ENCODE measurements around the gene CELSR2. TPM values are rescaled to one million over a fixed set of nuclear protein-coding genes. Genes with fewer than 3 reads are reported as not detected.
A peak's percentile ranks its signal among the peaks of the same experiment; 100 is the strongest.

CELSR2 gene
- total RNA-seq, 2 donors from 2014 or later, result 4.2 to 6.1 TPM

- DNase-seq, result no peak
- intact Hi-C loops (cut with DNase I), result no loop called here
- Histone ChIP-seq H3K36me3 (no peaks in the 10 kb centered on the region), H3K9me3 (no peaks in the 10 kb centered on the region), H3K4me3 (no peak overlapping the region), H3K27ac (no peak overlapping the region), H3K9ac (ENCODE audit: low read depth in 2 of 2, low read length in 2 of 2) (no peak overlapping the region), H3K4me1 (peaks cover 15% of the 10 kb centered on the region), H3K27me3 (no peaks in the 10 kb centered on the region)
- TF ChIP-seq CTCF (IDR thresholded peaks at IDR 0.05), result no peak
These were observed 26.5 kb downstream of the CELSR2 start for GRCh38 chr1:109275706-109276345.

DNA sequence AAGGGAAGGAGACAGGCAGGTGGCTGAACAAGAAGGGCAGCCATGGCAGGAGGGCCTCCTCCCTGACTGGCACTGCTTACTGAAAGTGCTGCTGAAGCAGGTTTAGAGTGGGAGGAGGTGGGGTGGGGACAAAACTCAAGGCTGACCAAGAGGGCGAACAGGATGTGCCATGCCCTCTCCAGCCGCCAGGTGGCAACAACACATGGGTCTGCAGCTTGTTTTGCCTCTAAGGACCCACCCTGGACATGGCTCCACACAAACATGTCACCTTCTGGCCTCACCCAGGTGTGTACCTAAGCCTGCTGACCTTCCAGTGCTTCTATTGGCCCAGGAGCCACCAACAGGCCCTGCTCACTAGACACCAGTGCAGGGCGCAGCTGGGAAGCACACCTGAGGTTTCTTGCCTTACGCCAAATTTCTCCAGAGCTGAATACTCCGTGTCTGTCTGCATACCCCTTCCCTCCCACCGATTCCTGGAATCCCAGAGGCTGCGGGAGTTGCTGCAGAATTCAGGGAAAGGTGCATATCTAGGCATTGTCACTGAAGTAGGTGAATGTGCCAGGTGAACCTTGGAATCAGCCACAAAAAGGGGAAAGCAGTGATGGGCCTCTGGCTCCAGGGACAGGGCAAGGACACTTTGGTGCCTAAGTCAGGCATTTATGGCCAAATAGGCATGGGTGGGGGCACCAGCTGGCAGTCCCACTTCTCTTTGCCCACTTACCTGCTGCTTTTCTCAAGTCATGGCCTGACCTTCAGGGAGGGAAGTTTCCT lies 28.3 kb downstream of the CELSR2 start:
- intact Hi-C loops (cut with DNase I), result no loop called here
- Histone ChIP-seq H3K27ac (peak overlapping the region; percentile 44), H3K27me3 (no peaks in the 10 kb centered on the region), H3K9me3 (no peaks in the 10 kb centered on the region), H3K36me3 (no peaks in the 10 kb centered on the region), H3K9ac (ENCODE audit: low read depth in 2 of 2, low read length in 2 of 2) (peak overlapping the region in 1 of 2 donors; percentile 35), H3K4me1 (peaks cover 26% of the 10 kb centered on the region), H3K4me3 (no peak overlapping the region)
- peak; percentile 84 for TF ChIP-seq CTCF (IDR thresholded peaks at IDR 0.05)
- DNase-seq, result peak; percentile 94

GRCh38 chr1:109279615-109280278 lies 30.4 kb downstream of the CELSR2 start:
- no peak for TF ChIP-seq CTCF (IDR thresholded peaks at IDR 0.05)
- Histone ChIP-seq H3K36me3 (no peaks in the 10 kb centered on the region), H3K9ac (ENCODE audit: low read depth in 2 of 2, low read length in 2 of 2) (no peak overlapping the region), H3K4me3 (no peak overlapping the region), H3K4me1 (peaks cover 21% of the 10 kb centered on the region), H3K27ac (no peak overlapping the region), H3K27me3 (no peaks in the 10 kb centered on the region), H3K9me3 (no peaks in the 10 kb centered on the region)
- intact Hi-C loops (cut with DNase I), result loop anchor here (5.0 kb wide), 1 partner anchor 118 kb away; the partner anchor contains the start of gene SORT1
- no peak for DNase-seq

- H3K9ac ChIP-seq (ENCODE audit: low read depth in 2 of 2, low read length in 2 of 2), result no peak overlapping the region
- intact Hi-C loops (cut with DNase I), result loop anchor here (5.0 kb wide), 1 partner anchor 116 kb away; the partner anchor contains the start of gene SORT1
These were observed 31.5 kb downstream of the CELSR2 start for GRCh38 chr1:109280862-109281261.

More at GRCh38 chr1:109280862-109281261, 31.5 kb downstream of the CELSR2 start:
- no peaks in the 10 kb centered on the region for H3K9me3 ChIP-seq
- H3K4me3 ChIP-seq, result no peak overlapping the region
- no peak for DNase-seq
- no peaks in the 10 kb centered on the region for H3K36me3 ChIP-seq
- no peak for TF ChIP-seq CTCF (IDR thresholded peaks at IDR 0.05)
- H3K27ac ChIP-seq, result no peak overlapping the region
- H3K4me1 ChIP-seq, result peaks cover 17% of the 10 kb centered on the region
- H3K27me3 ChIP-seq, result no peaks in the 10 kb centered on the region

Data from colonic mucosa (tissue), 4 donors.